ENCODE measurements around the gene PAIP1.

DNA sequence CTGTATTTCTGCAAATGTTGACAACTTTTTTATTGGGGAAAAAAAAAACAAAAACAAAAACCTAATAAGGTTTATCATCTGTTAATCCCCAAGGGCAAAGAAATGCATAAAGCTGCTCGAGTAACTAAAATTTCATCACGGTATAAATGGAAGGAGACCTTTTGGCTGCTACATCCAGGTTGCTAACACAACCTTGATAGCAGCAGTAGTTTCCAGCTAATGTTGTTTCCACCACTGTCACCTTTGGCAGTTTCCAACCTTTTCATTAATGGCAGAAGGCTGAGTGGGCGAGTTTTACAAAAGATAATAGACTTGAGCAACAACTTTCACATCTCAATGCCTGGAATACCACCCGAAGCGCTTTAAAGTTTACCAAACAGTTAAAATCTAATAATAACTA, 8.5 kb downstream of the PAIP1 start:
- TF ChIP-seq, protein P1, sequence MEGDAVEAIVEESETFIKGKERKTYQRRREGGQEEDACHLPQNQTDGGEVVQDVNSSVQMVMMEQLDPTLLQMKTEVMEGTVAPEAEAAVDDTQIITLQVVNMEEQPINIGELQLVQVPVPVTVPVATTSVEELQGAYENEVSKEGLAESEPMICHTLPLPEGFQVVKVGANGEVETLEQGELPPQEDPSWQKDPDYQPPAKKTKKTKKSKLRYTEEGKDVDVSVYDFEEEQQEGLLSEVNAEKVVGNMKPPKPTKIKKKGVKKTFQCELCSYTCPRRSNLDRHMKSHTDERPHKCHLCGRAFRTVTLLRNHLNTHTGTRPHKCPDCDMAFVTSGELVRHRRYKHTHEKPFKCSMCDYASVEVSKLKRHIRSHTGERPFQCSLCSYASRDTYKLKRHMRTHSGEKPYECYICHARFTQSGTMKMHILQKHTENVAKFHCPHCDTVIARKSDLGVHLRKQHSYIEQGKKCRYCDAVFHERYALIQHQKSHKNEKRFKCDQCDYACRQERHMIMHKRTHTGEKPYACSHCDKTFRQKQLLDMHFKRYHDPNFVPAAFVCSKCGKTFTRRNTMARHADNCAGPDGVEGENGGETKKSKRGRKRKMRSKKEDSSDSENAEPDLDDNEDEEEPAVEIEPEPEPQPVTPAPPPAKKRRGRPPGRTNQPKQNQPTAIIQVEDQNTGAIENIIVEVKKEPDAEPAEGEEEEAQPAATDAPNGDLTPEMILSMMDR (IDR thresholded peaks at IDR 0.05 in 4 of 5, conservative IDR thresholded peaks at IDR 0.05 in 1 of 5): no peak
- TF ChIP-seq POLR2A (IDR thresholded peaks at IDR 0.05): no peak
